K562 (cell line): ENCODE data around the gene RBM12. TPM values are rescaled to one million over a fixed set of nuclear protein-coding genes. Genes with fewer than 3 reads are reported as not detected.

Experiments
- AFF4 ChIP-seq: sonication (generic); formaldehyde crosslinking; IDR thresholded peaks from 2 replicates; pipeline ENCODE4 v1.8.0; 2023; ENCODE audit warnings: mild to moderate bottlenecking, missing genetic modification reagents
- ARNT ChIP-seq, 2 experiments: fragments of 450-650 bp; IDR thresholded peaks; 2 replicates each; pipeline ENCODE4 v1.6.1; 2016; ENCODE audit warnings: mild to moderate bottlenecking in 1 of 2
- BRD9 ChIP-seq: fragments of 450-650 bp; IDR thresholded peaks from 2 replicates; pipeline ENCODE4 v1.6.1; 2018; ENCODE audit warnings: low read depth; ENCODE audit not compliant: partially characterized antibody
- EGR1 ChIP-seq: fragments of 450-650 bp; conservative IDR thresholded peaks from 2 replicates; pipeline ENCODE4 v1.6.1; 2017; ENCODE audit warnings: mild to moderate bottlenecking
- ELF2 ChIP-seq: fragments of 250-450 bp; sonication (Bioruptor Pico); IDR thresholded peaks from 2 replicates; pipeline ENCODE4 v1.5.0; 2021; ENCODE audit warnings: mild to moderate bottlenecking
- HDAC2 ChIP-seq: fragments of 450-650 bp; IDR thresholded peaks from 2 replicates; pipeline ENCODE4 v1.6.1; 2016; ENCODE audit warnings: mild to moderate bottlenecking
- KDM2B ChIP-seq: fragments of 250-450 bp; sonication (Bioruptor Pico); IDR thresholded peaks from 2 replicates; pipeline ENCODE4 v1.8.0; 2021; ENCODE audit warnings: mild to moderate bottlenecking, moderate library complexity
- KDM5B ChIP-seq: fragments of 200-600 bp; sonication (generic); IDR thresholded peaks from 2 replicates; pipeline ENCODE4 v1.6.1; 2012; ENCODE audit warnings: low read depth, mild to moderate bottlenecking, moderate library complexity, low read length, control low read depth, inconsistent platforms; ENCODE audit not compliant: insufficient replicate concordance
- MLLT1 ChIP-seq, 2 experiments: fragments of 450-650 bp; IDR thresholded peaks; 2 replicates each; pipeline ENCODE4 v1.6.1; 2016
- NFATC3 ChIP-seq: fragments of 450-650 bp; IDR thresholded peaks from 2 replicates; pipeline ENCODE4 v1.6.1; 2017; ENCODE audit warnings: mild to moderate bottlenecking
- NKRF ChIP-seq: fragments of 450-650 bp; IDR thresholded peaks from 2 replicates; pipeline ENCODE4 v1.6.1; 2016; ENCODE audit warnings: borderline replicate concordance
- USF1 ChIP-seq: sonication (generic); formaldehyde crosslinking; IDR thresholded peaks from 2 replicates; pipeline ENCODE4 v1.9.0; 2022; ENCODE audit warnings: mild to moderate bottlenecking, missing genetic modification reagents
- ZNF23 ChIP-seq: fragments of 250-450 bp; sonication (Bioruptor Pico); IDR thresholded peaks from 2 replicates; pipeline ENCODE4 v1.4.0; 2020; ENCODE audit warnings: mild to moderate bottlenecking
- ZNF282 ChIP-seq: sonication (generic); formaldehyde crosslinking; IDR thresholded peaks from 2 replicates; pipeline ENCODE4 v1.8.1; 2023; ENCODE audit warnings: missing genetic modification reagents
- polyA plus RNA-seq, 8 experiments: library from polyadenylated mRNA; depleted of rRNA in 4 of 8; stranded (reverse) in 5 of 8; unstranded in 3 of 8; fragments of >200 nt; fragmentation: Nextera tagmentation in 2 of 8; fragmentation: Illumina TruSeq in 1 of 8; extraction: Ambion mirVana in 2 of 8; extraction: Trizol in 1 of 8; gene quantifications; 2 replicates each; pipeline versions ENCODE4 v1.2.1 to v1.2.3, GENCODE V29; 2011 to 2014; ENCODE audit warnings: inconsistent platforms in 1 of 8, missing spikeins in 1 of 8
- total RNA-seq, 7 experiments: library from RNA; depleted of rRNA in 6 of 7; stranded (reverse); fragments of >200 nt in 6 of 7; fragmentation: Illumina TruSeq in 2 of 7; extraction: Trizol in 2 of 7; gene quantifications; 2 replicates each; pipeline versions ENCODE4 v1.2.1 to v1.2.3, GENCODE V29; 2011 to 2021; ENCODE audit warnings: low replicate concordance in 1 of 7

The RBM12 gene
- total and polyA plus RNA-seq, 9 of the 15 experiments (the other 6 are each of a cell fraction or from before 2014, with no cell fraction given): 5.0 to 162 (median 73.3) TPM

GRCh38 chr20:35663516-35664465, 909 bp downstream of the RBM12 start (continued):
- TF ChIP-seq AFF4 (CRISPR knock-in tag) (no peak; the same call in 1 of the 2 replicates), KDM2B (CRISPR knock-in tag) (no peak), ARNT (IDR thresholded peaks at IDR 0.05) (peak in 1 of 2 experiments; percentile 38; a peak in 1 of 4 replicates), ZNF23 (CRISPR knock-in tag) (no peak), EGR1 (peak; percentile 75), KDM5B (peak; percentile 53), HDAC2 (peak; percentile 68), BRD9 (peak; percentile 17), ELF2 (CRISPR knock-in tag) (0 out of 2 replicates have a peak, but pooled peaks have one; percentile 51), NKRF (peak; percentile 71), USF1 (0 out of 2 replicates have a peak, but pooled peaks have one; percentile 8), NFATC3 (0 out of 2 replicates have a peak, but pooled peaks have one; percentile 28), ZNF282 (CRISPR knock-in tag) (0 out of 2 replicates have a peak, but pooled peaks have one; percentile 20), MLLT1 (IDR thresholded peaks at IDR 0.05) (0 out of 4 replicates have a peak, but pooled peaks of 1 of the 2 experiments have one; percentile 27)
